Measurements from ENCODE around the gene TMEM208.

DNA sequence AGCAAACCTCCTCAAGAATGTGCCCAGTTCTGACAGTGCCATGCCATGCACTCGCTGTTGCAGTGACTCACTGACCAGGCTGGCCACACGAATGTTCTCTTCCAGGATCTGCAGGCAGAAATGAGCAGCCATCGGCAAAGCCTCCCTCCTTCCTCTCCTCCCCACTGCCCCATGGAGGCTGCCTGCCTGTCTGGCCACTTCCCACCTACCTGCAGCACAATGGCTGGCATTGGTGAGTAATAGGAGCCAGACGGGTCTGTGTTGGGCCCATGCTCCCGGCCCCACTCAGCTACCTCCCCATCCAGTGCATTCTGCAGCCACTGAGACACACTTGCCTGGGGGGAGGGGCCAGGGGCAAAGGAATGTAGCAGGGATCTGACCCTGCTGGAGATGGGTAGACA, 40.4 kb upstream of the TMEM208 start:
- TF ChIP-seq, protein P1, sequence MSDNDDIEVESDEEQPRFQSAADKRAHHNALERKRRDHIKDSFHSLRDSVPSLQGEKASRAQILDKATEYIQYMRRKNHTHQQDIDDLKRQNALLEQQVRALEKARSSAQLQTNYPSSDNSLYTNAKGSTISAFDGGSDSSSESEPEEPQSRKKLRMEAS (IDR thresholded peaks at IDR 0.05), result no peak
- no peak for TF ChIP-seq RCOR1 (IDR thresholded peaks at IDR 0.05; ENCODE audit: low read depth, low read length)
- TF ChIP-seq, protein P2, sequence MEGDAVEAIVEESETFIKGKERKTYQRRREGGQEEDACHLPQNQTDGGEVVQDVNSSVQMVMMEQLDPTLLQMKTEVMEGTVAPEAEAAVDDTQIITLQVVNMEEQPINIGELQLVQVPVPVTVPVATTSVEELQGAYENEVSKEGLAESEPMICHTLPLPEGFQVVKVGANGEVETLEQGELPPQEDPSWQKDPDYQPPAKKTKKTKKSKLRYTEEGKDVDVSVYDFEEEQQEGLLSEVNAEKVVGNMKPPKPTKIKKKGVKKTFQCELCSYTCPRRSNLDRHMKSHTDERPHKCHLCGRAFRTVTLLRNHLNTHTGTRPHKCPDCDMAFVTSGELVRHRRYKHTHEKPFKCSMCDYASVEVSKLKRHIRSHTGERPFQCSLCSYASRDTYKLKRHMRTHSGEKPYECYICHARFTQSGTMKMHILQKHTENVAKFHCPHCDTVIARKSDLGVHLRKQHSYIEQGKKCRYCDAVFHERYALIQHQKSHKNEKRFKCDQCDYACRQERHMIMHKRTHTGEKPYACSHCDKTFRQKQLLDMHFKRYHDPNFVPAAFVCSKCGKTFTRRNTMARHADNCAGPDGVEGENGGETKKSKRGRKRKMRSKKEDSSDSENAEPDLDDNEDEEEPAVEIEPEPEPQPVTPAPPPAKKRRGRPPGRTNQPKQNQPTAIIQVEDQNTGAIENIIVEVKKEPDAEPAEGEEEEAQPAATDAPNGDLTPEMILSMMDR (IDR thresholded peaks at IDR 0.05), result no peak
- no peak for TF ChIP-seq EP300 (IDR thresholded peaks at IDR 0.05)
- TF ChIP-seq, protein P3, sequence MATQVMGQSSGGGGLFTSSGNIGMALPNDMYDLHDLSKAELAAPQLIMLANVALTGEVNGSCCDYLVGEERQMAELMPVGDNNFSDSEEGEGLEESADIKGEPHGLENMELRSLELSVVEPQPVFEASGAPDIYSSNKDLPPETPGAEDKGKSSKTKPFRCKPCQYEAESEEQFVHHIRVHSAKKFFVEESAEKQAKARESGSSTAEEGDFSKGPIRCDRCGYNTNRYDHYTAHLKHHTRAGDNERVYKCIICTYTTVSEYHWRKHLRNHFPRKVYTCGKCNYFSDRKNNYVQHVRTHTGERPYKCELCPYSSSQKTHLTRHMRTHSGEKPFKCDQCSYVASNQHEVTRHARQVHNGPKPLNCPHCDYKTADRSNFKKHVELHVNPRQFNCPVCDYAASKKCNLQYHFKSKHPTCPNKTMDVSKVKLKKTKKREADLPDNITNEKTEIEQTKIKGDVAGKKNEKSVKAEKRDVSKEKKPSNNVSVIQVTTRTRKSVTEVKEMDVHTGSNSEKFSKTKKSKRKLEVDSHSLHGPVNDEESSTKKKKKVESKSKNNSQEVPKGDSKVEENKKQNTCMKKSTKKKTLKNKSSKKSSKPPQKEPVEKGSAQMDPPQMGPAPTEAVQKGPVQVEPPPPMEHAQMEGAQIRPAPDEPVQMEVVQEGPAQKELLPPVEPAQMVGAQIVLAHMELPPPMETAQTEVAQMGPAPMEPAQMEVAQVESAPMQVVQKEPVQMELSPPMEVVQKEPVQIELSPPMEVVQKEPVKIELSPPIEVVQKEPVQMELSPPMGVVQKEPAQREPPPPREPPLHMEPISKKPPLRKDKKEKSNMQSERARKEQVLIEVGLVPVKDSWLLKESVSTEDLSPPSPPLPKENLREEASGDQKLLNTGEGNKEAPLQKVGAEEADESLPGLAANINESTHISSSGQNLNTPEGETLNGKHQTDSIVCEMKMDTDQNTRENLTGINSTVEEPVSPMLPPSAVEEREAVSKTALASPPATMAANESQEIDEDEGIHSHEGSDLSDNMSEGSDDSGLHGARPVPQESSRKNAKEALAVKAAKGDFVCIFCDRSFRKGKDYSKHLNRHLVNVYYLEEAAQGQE (IDR thresholded peaks at IDR 0.05), result no peak
- no peak for TF ChIP-seq CHD2 (IDR thresholded peaks at IDR 0.05; ENCODE audit: low read length, partially characterized antibody)
- TF ChIP-seq POLR2A (IDR thresholded peaks at IDR 0.05; ENCODE audit: low read length), result no peak
- no peak for TF ChIP-seq HOXA7 (CRISPR knock-in tag; IDR thresholded peaks at IDR 0.05)
- no peak for TF ChIP-seq CEBPB (IDR thresholded peaks at IDR 0.05)
- TF ChIP-seq CHD4 (IDR thresholded peaks at IDR 0.05; ENCODE audit: borderline replicate concordance), result no peak
- TF ChIP-seq, protein P4, sequence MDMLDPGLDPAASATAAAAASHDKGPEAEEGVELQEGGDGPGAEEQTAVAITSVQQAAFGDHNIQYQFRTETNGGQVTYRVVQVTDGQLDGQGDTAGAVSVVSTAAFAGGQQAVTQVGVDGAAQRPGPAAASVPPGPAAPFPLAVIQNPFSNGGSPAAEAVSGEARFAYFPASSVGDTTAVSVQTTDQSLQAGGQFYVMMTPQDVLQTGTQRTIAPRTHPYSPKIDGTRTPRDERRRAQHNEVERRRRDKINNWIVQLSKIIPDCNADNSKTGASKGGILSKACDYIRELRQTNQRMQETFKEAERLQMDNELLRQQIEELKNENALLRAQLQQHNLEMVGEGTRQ (IDR thresholded peaks at IDR 0.05), result no peak
- no peak for TF ChIP-seq ZFP36 (IDR thresholded peaks at IDR 0.05; ENCODE audit: borderline replicate concordance, partially characterized antibody)

All from A549 (cell line).